Adipocyte (in vitro differentiated cells): ENCODE data around the gene TRIM4.
"Not testable (repeated sequence)": the region's sequence is repeated elsewhere in the genome, so short reads cannot be mapped to it uniquely, and the experiment has no call there.

Experiments used
- DNase-seq: peaks from one replicate; pipeline ENCODE4 v3.0.0-alpha.2; 2015; ENCODE audit warnings: low read depth
- H3K27me3 ChIP-seq: replicated peaks from 2 replicates; pipeline ENCODE4 v1.7.0; 2013; ENCODE audit warnings: mild to moderate bottlenecking, low read length, moderate library complexity; ENCODE audit not compliant: control insufficient read depth, insufficient read depth
- H3K36me3 ChIP-seq: 2 replicates; pipeline ENCODE4 v1.7.0; 2013; ENCODE audit warnings: low read length, mild to moderate bottlenecking, moderate library complexity; ENCODE audit not compliant: control insufficient read depth, insufficient read depth, severe bottlenecking
- H3K4me1 ChIP-seq: 2 replicates; pipeline ENCODE4 v1.7.0; 2013; ENCODE audit warnings: mild to moderate bottlenecking, low read length, moderate library complexity; ENCODE audit not compliant: control insufficient read depth, insufficient read depth
- H3K4me3 ChIP-seq: 2 replicates; pipeline ENCODE4 v1.7.0; 2013; ENCODE audit warnings: mild to moderate bottlenecking, low read length, moderate library complexity
- H3K9ac ChIP-seq: 2 replicates; pipeline ENCODE4 v1.7.0; 2013; ENCODE audit warnings: mild to moderate bottlenecking, low read length, moderate library complexity
- H3K9me3 ChIP-seq: 2 replicates; pipeline ENCODE4 v1.7.0; 2013; ENCODE audit warnings: mild to moderate bottlenecking, low read length, moderate library complexity; ENCODE audit not compliant: control insufficient read depth

The TRIM4 gene

DNA sequence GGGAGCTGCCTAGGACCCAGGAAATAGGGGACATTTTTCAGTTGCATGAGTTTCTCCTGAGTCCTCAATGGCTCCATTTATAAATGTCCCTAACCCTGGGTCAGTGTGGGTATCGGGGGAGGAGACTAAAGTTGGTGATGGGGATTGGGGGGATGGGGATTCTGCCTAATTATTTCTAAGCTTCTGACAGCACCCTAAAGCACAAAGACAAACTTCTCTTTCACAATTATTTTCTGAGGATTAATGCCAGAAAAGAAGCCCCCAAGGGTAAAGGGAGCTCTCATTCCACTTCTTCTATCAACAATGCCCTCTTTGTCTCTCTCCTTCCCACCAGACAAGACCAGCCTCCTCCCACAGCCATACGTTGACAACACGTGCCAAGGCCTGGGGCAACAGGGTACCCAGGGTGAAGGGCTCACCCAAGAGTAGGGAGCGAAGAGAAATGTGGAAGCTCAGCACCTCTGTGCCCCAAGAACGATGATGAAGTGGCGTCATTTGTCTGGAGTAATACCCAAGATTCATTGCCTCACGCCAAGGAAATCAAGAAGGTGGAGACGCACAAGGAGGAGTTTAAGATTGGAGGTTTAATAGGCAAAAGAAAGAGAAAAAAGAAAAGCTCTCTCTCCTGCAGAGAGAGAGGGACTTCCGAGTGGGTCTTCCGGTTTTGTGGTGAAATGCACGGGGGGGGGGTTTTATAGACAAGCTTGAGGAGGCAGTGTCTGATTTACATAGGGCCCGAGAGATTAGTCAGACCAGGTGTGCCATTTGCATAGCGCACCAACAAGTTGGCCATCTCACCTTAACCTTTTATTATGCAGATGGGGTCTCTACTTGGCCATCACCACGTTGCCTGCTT lies 24.5 kb upstream of the TRIM4 start:
- H3K27me3 ChIP-seq: peaks cover 40% of the 10 kb centered on the region
- no peak for DNase-seq
- H3K9ac ChIP-seq: no peak overlapping the region
- peaks cover 18% of the 10 kb centered on the region for H3K9me3 ChIP-seq
- H3K4me1 ChIP-seq: no peaks in the 10 kb centered on the region
- no peaks in the 10 kb centered on the region for H3K36me3 ChIP-seq
- no peak overlapping the region for H3K4me3 ChIP-seq

- H3K9ac ChIP-seq: no peak overlapping the region
- no peaks in the 10 kb centered on the region for H3K4me1 ChIP-seq
- no peak overlapping the region for H3K4me3 ChIP-seq
- no peaks in the 10 kb centered on the region for H3K36me3 ChIP-seq
- H3K27me3 ChIP-seq: peaks cover 32% of the 10 kb centered on the region
- DNase-seq: no peak
- peaks cover 39% of the 10 kb centered on the region for H3K9me3 ChIP-seq
Observed at GRCh38 chr7:99938296-99938695, 19.0 kb upstream of the TRIM4 start.

GRCh38 chr7:99935009-99935408 lies 15.7 kb upstream of the TRIM4 start:
- H3K9ac ChIP-seq, H3K4me1 ChIP-seq, H3K4me3 ChIP-seq, DNase-seq, H3K36me3 ChIP-seq: not testable (repeated sequence)
- Histone ChIP-seq H3K9me3 (peaks cover 30% of the 10 kb centered on the region), H3K27me3 (peaks cover 46% of the 10 kb centered on the region)

DNA sequence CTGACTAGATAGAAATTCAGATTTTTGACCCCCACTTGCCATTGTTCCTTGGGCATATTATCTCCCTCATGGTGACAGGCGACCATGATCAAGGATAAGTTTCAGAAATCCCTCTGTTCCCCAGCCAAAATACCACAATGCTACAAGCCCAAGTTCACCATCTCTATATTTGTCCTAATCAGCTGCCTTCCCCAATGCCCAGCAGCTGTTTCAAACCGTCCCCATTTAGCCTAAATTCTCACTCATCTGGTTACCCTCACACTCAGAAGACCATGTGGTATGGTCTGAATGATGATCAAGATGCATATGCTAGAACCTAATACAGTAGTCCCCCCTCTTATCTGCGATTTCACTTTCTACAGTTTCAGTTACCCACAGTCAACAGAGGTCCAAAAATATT lies 11.0 kb upstream of the TRIM4 start:
- no peak for DNase-seq

DNA sequence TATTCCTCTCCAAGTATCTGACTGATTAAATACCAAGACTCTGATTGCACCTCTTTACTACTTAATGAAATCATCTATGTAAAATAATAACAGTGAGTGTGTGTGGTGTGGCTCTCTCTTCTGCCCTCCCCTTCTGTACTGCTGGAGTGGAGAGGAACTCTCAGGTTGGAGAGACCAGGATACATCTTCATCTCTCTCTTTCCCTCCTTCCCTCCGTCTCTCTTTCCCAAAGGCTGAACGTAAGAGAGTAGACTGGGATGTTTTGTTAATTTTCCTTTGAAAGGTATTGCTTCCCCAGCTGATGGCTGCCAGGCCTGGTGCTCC lies 10.4 kb upstream of the TRIM4 start:
- H3K4me3 ChIP-seq: peak overlapping the region; percentile 15
- no peaks in the 10 kb centered on the region for H3K36me3 ChIP-seq
- no peak overlapping the region for H3K9ac ChIP-seq
- no peaks in the 10 kb centered on the region for H3K4me1 ChIP-seq
- no peak for DNase-seq
- H3K9me3 ChIP-seq: no peaks in the 10 kb centered on the region
- peaks cover 46% of the 10 kb centered on the region for H3K27me3 ChIP-seq

More for the DNA sequence above, 11.0 kb upstream of the TRIM4 start:
- H3K9ac ChIP-seq: no peak overlapping the region
- no peaks in the 10 kb centered on the region for H3K4me1 ChIP-seq
- H3K36me3 ChIP-seq: no peaks in the 10 kb centered on the region
- no peaks in the 10 kb centered on the region for H3K9me3 ChIP-seq
- H3K27me3 ChIP-seq: peaks cover 53% of the 10 kb centered on the region
- no peak overlapping the region for H3K4me3 ChIP-seq

- peaks cover 41% of the 10 kb centered on the region for H3K27me3 ChIP-seq
- H3K4me1 ChIP-seq: no peaks in the 10 kb centered on the region
- H3K9me3 ChIP-seq: no peaks in the 10 kb centered on the region
- peak; percentile 48 for DNase-seq
- no peak within 1 kb of the TSS for H3K9ac ChIP-seq
- peak within 1 kb of the TSS; percentile 15 for H3K4me3 ChIP-seq
- H3K36me3 ChIP-seq: no peaks in the 10 kb centered on the region
Observed at GRCh38 chr7:99928994-99929729, 9.8 kb upstream of the TRIM4 start, which contains the start of gene GJC3. Gene GJC3 (minus strand): TSS chr7:99929620. CDS start chr7:99929620, 0 bp downstream.

DNA sequence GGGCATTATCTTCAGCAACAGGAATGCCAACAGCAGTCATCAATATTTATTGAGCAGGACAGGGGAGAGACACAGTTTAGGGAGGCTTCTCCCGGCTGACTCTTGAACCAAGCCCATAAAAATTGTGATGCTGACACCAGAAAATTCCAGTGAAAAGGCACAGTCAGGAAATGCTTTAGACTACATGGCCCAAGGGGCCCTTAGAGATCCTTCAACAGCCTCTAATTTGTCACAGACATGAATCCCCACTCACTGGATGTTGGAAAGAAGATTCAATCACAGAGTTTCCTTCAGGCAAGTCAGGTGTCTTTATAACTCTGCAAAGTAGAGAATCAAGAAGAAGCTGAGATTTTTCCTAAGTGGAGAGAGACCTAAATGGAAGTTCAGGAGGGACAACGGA lies 8.9 kb upstream of the TRIM4 start:
- Histone ChIP-seq H3K36me3 (no peaks in the 10 kb centered on the region), H3K27me3 (peaks cover 31% of the 10 kb centered on the region), H3K4me3 (no peak overlapping the region), H3K9me3 (no peaks in the 10 kb centered on the region), H3K9ac (no peak overlapping the region), H3K4me1 (no peaks in the 10 kb centered on the region)
- DNase-seq: no peak

- DNase-seq: no peak
- Histone ChIP-seq H3K4me1 (no peaks in the 10 kb centered on the region), H3K4me3 (no peak overlapping the region), H3K9ac (no peak overlapping the region), H3K27me3 (peaks cover 25% of the 10 kb centered on the region), H3K36me3 (no peaks in the 10 kb centered on the region), H3K9me3 (no peaks in the 10 kb centered on the region)
Observed at GRCh38 chr7:99927536-99927935, 8.2 kb upstream of the TRIM4 start.

GRCh38 chr7:99926321-99926720 lies 7.0 kb upstream of the TRIM4 start:
- Histone ChIP-seq H3K9me3 (no peaks in the 10 kb centered on the region), H3K27me3 (peaks cover 12% of the 10 kb centered on the region), H3K9ac (no peak overlapping the region), H3K4me3 (no peak overlapping the region), H3K4me1 (no peaks in the 10 kb centered on the region), H3K36me3 (peaks cover 1% of the 10 kb centered on the region)
- no peak for DNase-seq

DNA sequence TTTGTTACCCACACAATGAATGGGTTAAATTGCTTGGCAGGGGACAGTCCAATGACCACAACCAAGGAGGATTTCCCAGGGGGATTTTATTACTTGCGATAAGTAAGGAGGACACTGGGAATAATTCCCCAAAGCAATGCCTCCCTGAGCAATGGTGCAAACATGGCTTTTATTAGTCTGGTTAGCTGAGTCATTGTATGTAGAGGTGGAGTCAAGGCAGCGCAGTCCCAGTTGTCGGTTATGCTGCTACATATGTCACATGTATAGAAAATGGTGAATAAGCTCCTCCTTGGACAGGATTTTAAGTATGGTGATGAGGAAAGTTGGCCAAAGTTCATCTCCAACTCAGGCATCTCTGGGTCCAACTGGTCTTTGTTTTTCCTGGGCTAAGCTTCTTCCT lies 3.9 kb upstream of the TRIM4 start:
- H3K4me3 ChIP-seq: no peak overlapping the region
- peaks cover 6% of the 10 kb centered on the region for H3K4me1 ChIP-seq
- no peak overlapping the region for H3K9ac ChIP-seq
- no peaks in the 10 kb centered on the region for H3K9me3 ChIP-seq
- H3K36me3 ChIP-seq: peaks cover 4% of the 10 kb centered on the region
- no peak for DNase-seq
- peaks cover 4% of the 10 kb centered on the region for H3K27me3 ChIP-seq

GRCh38 chr7:99920149-99920548 lies 819 bp upstream of the TRIM4 start:
- Histone ChIP-seq H3K4me3 (peak overlapping the region; percentile 98), H3K9ac (peak overlapping the region; percentile 98), H3K27me3 (no peaks in the 10 kb centered on the region), H3K9me3 (no peaks in the 10 kb centered on the region), H3K36me3 (peaks cover 18% of the 10 kb centered on the region), H3K4me1 (peaks cover 25% of the 10 kb centered on the region)
- no peak for DNase-seq
